ENCODE results near the gene DIO3. TPM values are rescaled to one million over a fixed set of nuclear protein-coding genes. Genes with fewer than 3 reads are reported as not detected.

The DIO3 gene
- polyA plus RNA-seq, 3 donors = not detected

DNA sequence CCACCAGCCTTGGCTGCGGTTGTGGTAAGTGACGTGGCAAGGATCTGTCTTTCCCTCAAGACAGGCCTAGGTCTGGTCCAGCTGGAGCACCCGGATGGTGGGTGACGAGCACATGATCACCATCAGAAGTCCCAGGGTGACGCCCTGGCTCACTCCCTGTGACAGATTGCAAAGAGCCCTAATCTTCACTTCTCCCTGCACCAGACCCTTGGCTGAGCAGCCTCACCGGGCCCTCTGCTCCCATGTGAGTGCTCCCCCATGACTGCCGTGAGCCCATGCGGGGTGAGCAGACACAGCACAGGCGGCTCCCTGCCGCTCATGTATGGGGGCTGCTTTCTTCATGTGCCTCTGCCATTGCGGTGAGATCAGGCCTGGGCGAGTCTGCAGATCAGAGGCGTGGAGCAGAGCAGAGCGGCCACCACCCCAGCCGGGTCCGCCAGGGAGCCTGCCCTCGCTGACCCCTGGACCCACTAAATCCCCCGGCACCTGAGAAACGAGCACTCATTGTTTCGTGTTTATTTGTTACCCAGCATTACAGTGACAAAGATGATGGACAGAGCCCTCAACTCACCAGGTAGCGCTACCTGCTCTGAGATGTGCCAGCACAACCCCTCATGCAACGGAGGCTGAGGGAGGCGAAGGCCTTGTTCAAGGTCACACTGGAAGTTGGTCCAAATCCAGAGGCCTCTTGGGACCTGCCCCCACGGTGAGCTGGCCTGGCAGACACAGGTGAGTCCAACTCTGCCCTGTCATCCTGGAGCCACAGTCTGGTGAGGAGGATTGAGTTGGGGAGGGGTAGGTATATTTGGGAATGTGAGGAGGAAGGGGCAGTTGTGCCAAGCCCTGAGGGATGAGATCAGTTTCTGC, 9.3 kb upstream of the DIO3 start:
- no peaks in the 10 kb centered on the region for H3K4me1 ChIP-seq (ENCODE audit: control insufficient read depth in 1 of 2, insufficient read depth in 2 of 2, low read length in 2 of 2)
- H3K27ac Mint-ChIP-seq = no peak overlapping the region
- no peak overlapping the region for H3K27ac ChIP-seq (ENCODE audit: low read depth in 1 of 2, low read length in 2 of 2)
- no peak overlapping the region for H3K4me3 ChIP-seq (replicated peaks in 1 of 3; ENCODE audit: low read depth in 2 of 3, low read length in 3 of 3)
- no peaks in the 10 kb centered on the region for H3K36me3 ChIP-seq (replicated peaks in 1 of 2; ENCODE audit: control insufficient read depth in 1 of 2, insufficient read depth in 2 of 2, low read length in 2 of 2)
- H3K9me3 ChIP-seq (replicated peaks in 1 of 2; ENCODE audit: control insufficient read depth in 1 of 2, insufficient read depth in 1 of 2, low read length in 2 of 2) = no peaks in the 10 kb centered on the region
- no peak overlapping the region for H2AFZ ChIP-seq (ENCODE audit: insufficient read depth, low read depth, low read length, poor library complexity, severe bottlenecking)
- H3K4me1 Mint-ChIP-seq = no peaks in the 10 kb centered on the region
- peaks cover 3 to 10% (median 6%) of the 10 kb centered on the region in 3 donors for H3K27me3 Mint-ChIP-seq (ENCODE audit: low read depth in 3 of 3)
- H3K9ac ChIP-seq (ENCODE audit: insufficient read depth, low read length, poor library complexity, severe bottlenecking) = no peak overlapping the region
- no peak overlapping the region for H3K4me3 Mint-ChIP-seq
- no peaks in the 10 kb centered on the region for H3K36me3 Mint-ChIP-seq
- H4K20me1 ChIP-seq (ENCODE audit: insufficient read depth, low read length) = no peaks in the 10 kb centered on the region
- H3K9me3 Mint-ChIP-seq = peaks cover 0 to 4% (median 0%) of the 10 kb centered on the region in 7 donors
- TF ChIP-seq, protein P1, sequence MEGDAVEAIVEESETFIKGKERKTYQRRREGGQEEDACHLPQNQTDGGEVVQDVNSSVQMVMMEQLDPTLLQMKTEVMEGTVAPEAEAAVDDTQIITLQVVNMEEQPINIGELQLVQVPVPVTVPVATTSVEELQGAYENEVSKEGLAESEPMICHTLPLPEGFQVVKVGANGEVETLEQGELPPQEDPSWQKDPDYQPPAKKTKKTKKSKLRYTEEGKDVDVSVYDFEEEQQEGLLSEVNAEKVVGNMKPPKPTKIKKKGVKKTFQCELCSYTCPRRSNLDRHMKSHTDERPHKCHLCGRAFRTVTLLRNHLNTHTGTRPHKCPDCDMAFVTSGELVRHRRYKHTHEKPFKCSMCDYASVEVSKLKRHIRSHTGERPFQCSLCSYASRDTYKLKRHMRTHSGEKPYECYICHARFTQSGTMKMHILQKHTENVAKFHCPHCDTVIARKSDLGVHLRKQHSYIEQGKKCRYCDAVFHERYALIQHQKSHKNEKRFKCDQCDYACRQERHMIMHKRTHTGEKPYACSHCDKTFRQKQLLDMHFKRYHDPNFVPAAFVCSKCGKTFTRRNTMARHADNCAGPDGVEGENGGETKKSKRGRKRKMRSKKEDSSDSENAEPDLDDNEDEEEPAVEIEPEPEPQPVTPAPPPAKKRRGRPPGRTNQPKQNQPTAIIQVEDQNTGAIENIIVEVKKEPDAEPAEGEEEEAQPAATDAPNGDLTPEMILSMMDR (IDR thresholded peaks at IDR 0.05) = no peak
- intact Hi-C loops (cut with micrococcal nuclease) = no loop called here
- H3K79me2 ChIP-seq (ENCODE audit: insufficient read depth, low read length) = no peaks in the 10 kb centered on the region
- H3K27me3 ChIP-seq (ENCODE audit: control insufficient read depth in 2 of 2, insufficient read depth in 2 of 2, low read length in 2 of 2) = no peaks in the 10 kb centered on the region
- no peak for DNase-seq
- WGBS (ENCODE audit: insufficient coverage) = 94% methylated on average over 24 of the region's 24 CpGs
- H3K4me2 ChIP-seq (replicated peaks; ENCODE audit: extremely low read depth, low read length, poor library complexity, severe bottlenecking) = no peak overlapping the region

DNA sequence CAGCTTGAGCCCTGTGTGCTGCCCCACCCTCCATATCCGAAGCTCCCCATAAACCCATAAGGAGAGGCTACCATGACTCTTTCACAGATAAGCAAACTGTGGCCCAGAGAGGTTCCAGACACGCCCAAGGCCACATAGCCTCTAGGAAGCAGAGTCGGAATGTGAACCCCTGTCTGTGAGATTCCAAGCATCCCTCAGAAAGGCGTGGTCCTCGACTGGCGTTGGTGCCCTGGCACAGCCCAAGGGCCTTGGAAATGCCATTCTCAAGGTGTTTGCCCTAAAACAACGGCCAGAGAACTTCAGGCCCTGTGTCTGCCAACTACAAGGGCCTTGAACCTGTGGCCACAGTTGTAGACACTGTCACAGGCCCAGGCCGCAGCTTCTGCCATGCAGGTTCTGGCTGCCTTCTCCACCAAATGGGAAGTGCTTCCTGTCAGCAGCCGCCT, 8.5 kb upstream of the DIO3 start:
- intact Hi-C loops (cut with micrococcal nuclease) = no loop called here
- no peaks in the 10 kb centered on the region for H3K36me3 ChIP-seq (replicated peaks in 1 of 2; ENCODE audit: control insufficient read depth in 1 of 2, insufficient read depth in 2 of 2, low read length in 2 of 2)
- WGBS (ENCODE audit: insufficient coverage) = 84% methylated on average over 9 of the region's 9 CpGs
- peaks cover 7 to 17% (median 11%) of the 10 kb centered on the region in 3 donors for H3K27me3 Mint-ChIP-seq (ENCODE audit: low read depth in 3 of 3)
- H3K27me3 ChIP-seq (ENCODE audit: control insufficient read depth in 2 of 2, insufficient read depth in 2 of 2, low read length in 2 of 2) = peaks cover 0 to 3% of the 10 kb centered on the region in 2 donors
- H3K4me2 ChIP-seq (replicated peaks; ENCODE audit: extremely low read depth, low read length, poor library complexity, severe bottlenecking) = no peak overlapping the region
- no peaks in the 10 kb centered on the region for H4K20me1 ChIP-seq (ENCODE audit: insufficient read depth, low read length)
- TF ChIP-seq, protein P1 (IDR thresholded peaks at IDR 0.05) = no peak
- no peaks in the 10 kb centered on the region for H3K4me1 ChIP-seq (ENCODE audit: control insufficient read depth in 1 of 2, insufficient read depth in 2 of 2, low read length in 2 of 2)
- no peak overlapping the region for H3K4me3 ChIP-seq (replicated peaks in 1 of 3; ENCODE audit: low read depth in 2 of 3, low read length in 3 of 3)
- H3K9ac ChIP-seq (ENCODE audit: insufficient read depth, low read length, poor library complexity, severe bottlenecking) = no peak overlapping the region
- H3K79me2 ChIP-seq (ENCODE audit: insufficient read depth, low read length) = no peaks in the 10 kb centered on the region
- H3K9me3 ChIP-seq (replicated peaks in 1 of 2; ENCODE audit: control insufficient read depth in 1 of 2, insufficient read depth in 1 of 2, low read length in 2 of 2) = no peaks in the 10 kb centered on the region
- no peaks in the 10 kb centered on the region for H3K36me3 Mint-ChIP-seq
- H3K27ac ChIP-seq (ENCODE audit: low read depth in 1 of 2, low read length in 2 of 2) = no peak overlapping the region
- H3K4me1 Mint-ChIP-seq = no peaks in the 10 kb centered on the region
- H2AFZ ChIP-seq (ENCODE audit: insufficient read depth, low read depth, low read length, poor library complexity, severe bottlenecking) = no peak overlapping the region
- DNase-seq = no peak
- H3K9me3 Mint-ChIP-seq = peaks cover 0 to 4% (median 0%) of the 10 kb centered on the region in 7 donors
- H3K27ac Mint-ChIP-seq = no peak overlapping the region
- no peak overlapping the region for H3K4me3 Mint-ChIP-seq

All from CD14-positive monocyte (primary cell).